Vagina (tissue), 2 donors: ENCODE results near the gene SUN1. TPM values are rescaled to one million over a fixed set of nuclear protein-coding genes. Genes with fewer than 3 reads are reported as not detected.
"Not testable (repeated sequence)": the region's sequence is repeated elsewhere in the genome, so short reads cannot be mapped to it uniquely, and the experiment has no call there.

Experiments
- DNase-seq, 2 donors: peaks; one replicate each; pipeline ENCODE4 v3.0.0-alpha.2; 2017; ENCODE audit errors: extremely low spot score in 2 of 2
- H3K27ac ChIP-seq: fragments of 200-600 bp; sonication (generic); one replicate; pipeline ENCODE4 v1.5.1; 2019
- H3K27me3 ChIP-seq: fragments of 200-600 bp; sonication (generic); one replicate; pipeline ENCODE4 v1.5.1; 2019
- H3K36me3 ChIP-seq, 2 donors: fragments of 200-600 bp; sonication (generic); one replicate each; pipeline ENCODE4 v1.5.1; 2017 to 2019
- H3K4me1 ChIP-seq: fragments of 200-600 bp; sonication (generic); one replicate; pipeline ENCODE4 v1.5.1; 2019
- H3K4me3 ChIP-seq, 2 donors: fragments of 200-600 bp; sonication (generic); 1 replicate in 1 of 2; 2 replicates in 1 of 2; pipeline ENCODE4 v1.5.1; 2016 to 2019
- H3K9me3 ChIP-seq: fragments of 200-600 bp; sonication (generic); one replicate; pipeline ENCODE4 v1.5.1; 2019
- POLR2A ChIP-seq, 2 donors: fragments of 450-650 bp; IDR thresholded peaks; one replicate each; pipeline ENCODE4 v1.6.1; 2017; ENCODE audit warnings: antibody characterized with exemption in 2 of 2, mild to moderate bottlenecking in 2 of 2, moderate library complexity in 2 of 2
- POLR2AphosphoS5 ChIP-seq, 2 donors: sonication (generic); formaldehyde crosslinking; IDR thresholded peaks; one replicate each; pipeline ENCODE4 v1.9.0; 2017; ENCODE audit warnings: antibody characterized with exemption in 2 of 2, mild to moderate bottlenecking in 2 of 2, low read depth in 1 of 2; ENCODE audit not compliant: insufficient read depth in 1 of 2
- intact Hi-C: fragments of 100-400 bp; cut with DNase I; formaldehyde crosslinking; loops from one replicate; pipeline ENCODE4 v1.15.1; 2023
- total RNA-seq: library from RNA; depleted of rRNA; stranded (reverse); fragments of >200 nt; gene quantifications from one replicate; pipeline ENCODE4 v1.2.3, GENCODE V29; 2016
- TF ChIP-seq, protein P1 (sequence below), 3 experiments: fragments of 450-650 bp in 2 of 3; fragments of 200-600 bp in 1 of 3; sonication (generic) in 1 of 3; IDR thresholded peaks; one replicate each; pipeline ENCODE4 v1.5.1; 2017 to 2019; ENCODE audit warnings: antibody characterized with exemption in 3 of 3, mild to moderate bottlenecking in 2 of 3, moderate library complexity in 2 of 3

Gene SUN1
- total RNA-seq, 1 donor from 2014 or later = 170 TPM

GRCh38 chr7:868189-868486 lies 35.9 kb downstream of the SUN1 start:
- Histone ChIP-seq H3K4me3 (no peak overlapping the region), H3K36me3 (peaks cover 0 to 62% of the 10 kb centered on the region in 2 donors), H3K9me3 (no peaks in the 10 kb centered on the region), H3K27me3 (no peaks in the 10 kb centered on the region), H3K27ac (peak overlapping the region; percentile 90), H3K4me1 (peaks cover 16% of the 10 kb centered on the region)
- TF ChIP-seq POLR2A (IDR thresholded peaks at IDR 0.05) = no peak
- TF ChIP-seq, protein P1, sequence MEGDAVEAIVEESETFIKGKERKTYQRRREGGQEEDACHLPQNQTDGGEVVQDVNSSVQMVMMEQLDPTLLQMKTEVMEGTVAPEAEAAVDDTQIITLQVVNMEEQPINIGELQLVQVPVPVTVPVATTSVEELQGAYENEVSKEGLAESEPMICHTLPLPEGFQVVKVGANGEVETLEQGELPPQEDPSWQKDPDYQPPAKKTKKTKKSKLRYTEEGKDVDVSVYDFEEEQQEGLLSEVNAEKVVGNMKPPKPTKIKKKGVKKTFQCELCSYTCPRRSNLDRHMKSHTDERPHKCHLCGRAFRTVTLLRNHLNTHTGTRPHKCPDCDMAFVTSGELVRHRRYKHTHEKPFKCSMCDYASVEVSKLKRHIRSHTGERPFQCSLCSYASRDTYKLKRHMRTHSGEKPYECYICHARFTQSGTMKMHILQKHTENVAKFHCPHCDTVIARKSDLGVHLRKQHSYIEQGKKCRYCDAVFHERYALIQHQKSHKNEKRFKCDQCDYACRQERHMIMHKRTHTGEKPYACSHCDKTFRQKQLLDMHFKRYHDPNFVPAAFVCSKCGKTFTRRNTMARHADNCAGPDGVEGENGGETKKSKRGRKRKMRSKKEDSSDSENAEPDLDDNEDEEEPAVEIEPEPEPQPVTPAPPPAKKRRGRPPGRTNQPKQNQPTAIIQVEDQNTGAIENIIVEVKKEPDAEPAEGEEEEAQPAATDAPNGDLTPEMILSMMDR (IDR thresholded peaks at IDR 0.05) = no peak
- no peak for TF ChIP-seq POLR2AphosphoS5 (IDR thresholded peaks at IDR 0.05; ENCODE audit: insufficient read depth in 1 of 2, low read depth in 1 of 2)
- no peak for DNase-seq
- intact Hi-C loops = no loop called here

DNA sequence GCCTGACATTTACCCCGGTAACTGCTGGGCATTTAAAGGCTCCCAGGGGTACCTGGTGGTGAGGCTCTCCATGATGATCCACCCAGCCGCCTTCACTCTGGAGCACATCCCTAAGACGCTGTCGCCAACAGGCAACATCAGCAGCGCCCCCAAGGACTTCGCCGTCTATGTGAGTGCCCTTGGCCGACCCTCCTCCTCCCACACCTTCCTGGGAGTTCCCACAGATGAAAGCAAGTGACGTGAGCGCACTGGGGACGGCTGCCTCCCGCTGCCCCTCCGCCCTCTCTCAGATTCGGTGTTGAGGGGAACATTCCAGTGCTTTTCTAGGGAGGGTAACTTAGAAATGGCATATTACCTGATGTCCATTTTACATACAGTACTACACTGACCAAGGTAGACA lies 37.1 kb downstream of the SUN1 start:
- Histone ChIP-seq H3K4me3 (no peak overlapping the region), H3K27ac (peak overlapping the region; percentile 90), H3K27me3 (no peaks in the 10 kb centered on the region), H3K9me3 (no peaks in the 10 kb centered on the region), H3K4me1 (peaks cover 27% of the 10 kb centered on the region), H3K36me3 (peaks cover 0 to 53% of the 10 kb centered on the region in 2 donors)
- TF ChIP-seq, protein P1 (IDR thresholded peaks at IDR 0.05) = no peak
- TF ChIP-seq POLR2AphosphoS5 (IDR thresholded peaks at IDR 0.05; ENCODE audit: insufficient read depth in 1 of 2, low read depth in 1 of 2) (no peak), POLR2A (IDR thresholded peaks at IDR 0.05) (no peak)
- intact Hi-C loops = no loop called here
- no peak for DNase-seq

DNA sequence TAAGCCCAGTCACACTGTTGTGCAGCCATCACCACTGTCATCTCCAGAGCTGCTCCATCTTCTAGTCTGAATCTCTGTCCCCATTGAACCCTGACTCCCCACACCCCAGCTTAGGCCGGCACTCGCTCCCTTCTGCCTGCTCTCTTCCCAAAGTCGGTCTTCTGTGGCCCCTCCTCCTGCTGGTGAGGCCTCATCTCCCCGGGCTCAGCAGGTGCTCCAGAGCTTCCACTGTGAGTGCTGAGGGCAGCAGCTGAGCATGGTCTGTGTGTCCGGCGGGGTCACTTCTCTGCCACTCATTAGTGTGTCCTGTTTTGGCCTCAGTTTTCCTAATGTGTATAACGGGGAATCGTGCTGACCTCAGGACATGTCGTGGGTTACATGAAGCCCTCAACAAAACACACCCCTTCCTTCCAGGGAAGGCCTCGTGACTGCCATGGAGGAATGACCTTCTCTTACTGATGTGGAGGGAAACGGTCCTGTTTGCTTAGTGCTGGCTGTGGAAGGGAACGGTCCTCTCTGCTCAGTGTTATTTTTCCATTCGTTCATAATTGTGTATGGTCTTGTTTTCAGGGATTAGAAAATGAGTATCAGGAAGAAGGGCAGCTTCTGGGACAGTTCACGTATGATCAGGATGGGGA lies 39.7 kb downstream of the SUN1 start:
- H3K4me1 ChIP-seq = peaks cover 34% of the 10 kb centered on the region
- peak overlapping the region; percentile 91 for H3K27ac ChIP-seq
- H3K27me3 ChIP-seq = no peaks in the 10 kb centered on the region
- H3K9me3 ChIP-seq = no peaks in the 10 kb centered on the region
- TF ChIP-seq POLR2AphosphoS5 (IDR thresholded peaks at IDR 0.05; ENCODE audit: insufficient read depth in 1 of 2, low read depth in 1 of 2) (no peak), POLR2A (IDR thresholded peaks at IDR 0.05) (no peak)
- TF ChIP-seq, protein P1 (IDR thresholded peaks at IDR 0.05) = no peak
- peaks cover 0 to 42% of the 10 kb centered on the region in 2 donors for H3K36me3 ChIP-seq
- intact Hi-C loops = loop anchor here (2.0 to 10.0 kb wide), 3 partner anchors 85 to 547 kb away; no protein-coding TSS in a partner anchor
- no peak overlapping the region for H3K4me3 ChIP-seq
- DNase-seq = no peak

DNA sequence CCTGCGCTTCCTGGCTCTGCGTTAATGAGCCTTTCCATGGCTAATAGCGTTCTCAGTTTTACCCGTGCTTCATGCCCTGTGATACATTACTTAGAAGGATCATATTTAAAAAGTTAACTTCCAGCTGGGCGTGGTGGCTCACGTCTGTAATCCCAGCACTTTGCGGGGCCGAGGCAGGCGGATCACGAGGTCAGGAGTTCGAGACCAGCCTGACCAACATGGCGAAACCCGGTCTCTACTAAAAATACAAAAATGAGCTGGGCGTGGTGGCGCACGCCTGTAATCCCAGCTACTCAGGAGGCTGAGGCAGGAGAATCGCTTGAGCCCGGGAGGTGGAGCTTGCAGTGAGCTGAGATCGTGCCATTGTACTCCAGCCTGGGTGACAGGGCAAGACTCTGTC lies 40.4 kb downstream of the SUN1 start:
- H3K4me3 ChIP-seq, DNase-seq, H3K27me3 ChIP-seq, H3K9me3 ChIP-seq: not testable (repeated sequence)
- peaks cover 30% of the 10 kb centered on the region for H3K4me1 ChIP-seq
- peak overlapping the region; percentile 91 for H3K27ac ChIP-seq
- intact Hi-C loops = loop anchor here (2.0 to 10.0 kb wide), 3 partner anchors 86 to 548 kb away; no protein-coding TSS in a partner anchor
- peaks cover 0 to 42% of the 10 kb centered on the region in 2 donors for H3K36me3 ChIP-seq

DNA sequence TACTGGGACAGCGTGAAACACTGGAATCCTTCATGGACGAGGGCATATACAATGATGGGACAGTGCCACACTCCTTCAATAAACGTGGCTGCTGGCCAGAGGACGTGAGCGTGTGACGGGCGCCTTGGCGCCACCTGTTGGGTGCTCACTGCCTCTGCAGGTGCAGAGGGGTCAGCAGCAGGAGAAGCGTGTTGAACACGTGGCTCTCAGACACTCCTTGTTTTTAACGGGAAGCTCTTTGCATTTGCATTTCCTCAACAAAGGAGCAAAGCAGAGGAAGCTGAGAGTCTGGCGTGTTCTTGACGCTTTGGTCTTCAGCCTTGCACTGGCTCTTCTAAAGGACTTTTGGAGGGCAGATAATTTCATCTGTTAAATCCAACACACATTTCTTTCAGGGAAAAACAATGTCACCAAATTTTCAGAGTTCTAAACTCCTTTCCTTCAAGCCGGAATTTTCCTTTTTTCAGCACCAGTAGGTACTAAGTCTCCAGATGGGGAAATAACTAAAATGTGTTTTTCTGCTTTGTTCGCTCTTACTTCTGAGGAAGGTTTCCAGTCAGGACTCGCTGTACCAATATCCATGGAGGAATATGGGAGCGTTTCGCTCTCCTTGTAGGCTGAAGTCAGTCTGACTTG lies 41.2 kb downstream of the SUN1 start:
- no peak overlapping the region for H3K4me3 ChIP-seq
- DNase-seq = no peak
- peaks cover 32% of the 10 kb centered on the region for H3K4me1 ChIP-seq
- intact Hi-C loops = loop anchor here (2.0 to 10.0 kb wide), 3 partner anchors 87 to 549 kb away; no protein-coding TSS in a partner anchor
- no peak for TF ChIP-seq POLR2A (IDR thresholded peaks at IDR 0.05)
- peak; percentile 69 to 88 for TF ChIP-seq POLR2AphosphoS5 (IDR thresholded peaks at IDR 0.05; ENCODE audit: insufficient read depth in 1 of 2, low read depth in 1 of 2)
- TF ChIP-seq, protein P1 (IDR thresholded peaks at IDR 0.05) = peak; percentile 75 to 89 (median 80)
- H3K36me3 ChIP-seq = peaks cover 0 to 42% of the 10 kb centered on the region in 2 donors
- no peaks in the 10 kb centered on the region for H3K27me3 ChIP-seq
- no peaks in the 10 kb centered on the region for H3K9me3 ChIP-seq
- H3K27ac ChIP-seq = peak overlapping the region; percentile 91
